ENCODE results near the gene GOLGA3. TPM values are rescaled to one million over a fixed set of nuclear protein-coding genes. Genes with fewer than 3 reads are reported as not detected.
"Not testable (repeated sequence)": the region's sequence is repeated elsewhere in the genome, so short reads cannot be mapped to it uniquely, and the experiment has no call there.

Gene GOLGA3
- total and polyA plus RNA-seq, 12 donors, result 11.7 to 83.5 (median 48.0) TPM

- DNase-seq, result no peak
- H3K36me3 ChIP-seq (replicated peaks in 1 of 2), result peaks cover 0 to 29% of the 10 kb centered on the region in 2 donors
- H3K27ac ChIP-seq, result peak overlapping the region in 1 of 5 donors; percentile 49
- H3K4me1 ChIP-seq (replicated peaks in 1 of 2), result no peaks in the 10 kb centered on the region
- H3K9me3 ChIP-seq (replicated peaks in 1 of 3), result no peaks in the 10 kb centered on the region
- intact Hi-C loops (cut with DNase I), result no loop called here
- no peak for TF ChIP-seq CTCF (IDR thresholded peaks at IDR 0.05)
- TF ChIP-seq POLR2A (IDR thresholded peaks at IDR 0.05), result no peak
- no peak overlapping the region for H3K4me3 ChIP-seq
- 43 to 79% (median 63%) methylated on average over 5 to 27 of the region's 27 CpGs for WGBS, 4 donors
- H3K27me3 ChIP-seq, result no peaks in the 10 kb centered on the region
These were observed 9.2 kb upstream of the GOLGA3 start for GRCh38 chr12:132837693-132838409.

- H3K9me3 ChIP-seq (replicated peaks in 1 of 3), result no peaks in the 10 kb centered on the region
- DNase-seq, result no peak
- peaks cover 0 to 20% of the 10 kb centered on the region in 2 donors for H3K36me3 ChIP-seq (replicated peaks in 1 of 2)
- H3K4me3 ChIP-seq, result no peak overlapping the region
- no peaks in the 10 kb centered on the region for H3K4me1 ChIP-seq (replicated peaks in 1 of 2)
- WGBS, 4 donors, result 69 to 84% (median 72%) methylated on average over 5 of the region's 5 CpGs
- intact Hi-C loops (cut with DNase I), result no loop called here
- no peak overlapping the region for H3K27ac ChIP-seq
- TF ChIP-seq POLR2A (IDR thresholded peaks at IDR 0.05), result no peak
- no peak for TF ChIP-seq CTCF (IDR thresholded peaks at IDR 0.05)
- H3K27me3 ChIP-seq, result no peaks in the 10 kb centered on the region
These were observed 8.2 kb upstream of the GOLGA3 start for GRCh38 chr12:132836795-132837331.

- intact Hi-C loops (cut with DNase I); DNase-seq; H3K9me3 ChIP-seq (replicated peaks in 1 of 3); H3K4me1 ChIP-seq (replicated peaks in 1 of 2); H3K27ac ChIP-seq; H3K27me3 ChIP-seq; H3K4me3 ChIP-seq: not testable (repeated sequence)
- H3K36me3 ChIP-seq (replicated peaks in 1 of 2), result peaks cover 0 to 13% of the 10 kb centered on the region in 2 donors
- 86 to 92% (median 89%) methylated on average over 5 to 26 of the region's 30 CpGs; no CpG with 5 or more reads in 1 of the 4 donors for WGBS, 4 donors
These were observed 7.6 kb upstream of the GOLGA3 start for GRCh38 chr12:132836230-132836629.

GRCh38 chr12:132835076-132836025 lies 6.7 kb upstream of the GOLGA3 start:
- Histone ChIP-seq H3K4me3 (no peak overlapping the region), H3K4me1 (replicated peaks in 1 of 2) (no peaks in the 10 kb centered on the region), H3K27ac (no peak overlapping the region), H3K36me3 (replicated peaks in 1 of 2) (peaks cover 0 to 4% of the 10 kb centered on the region in 2 donors), H3K27me3 (no peaks in the 10 kb centered on the region), H3K9me3 (replicated peaks in 1 of 3) (no peaks in the 10 kb centered on the region)
- 92 to 95% (median 93%) methylated on average over 18 to 42 of the region's 42 CpGs for WGBS, 4 donors
- intact Hi-C loops (cut with DNase I), result no loop called here
- no peak for DNase-seq
- no peak for TF ChIP-seq CTCF (IDR thresholded peaks at IDR 0.05)
- no peak for TF ChIP-seq POLR2A (IDR thresholded peaks at IDR 0.05)
